Activated CD8-positive, alpha-beta memory T cell treated with anti-CD3 and anti-CD28 coated beads, Interleukin-2, amount 50 U/mL, for 1 hour (primary cell): Measurements from ENCODE around the gene NOX5.

Experiments
- DNase-seq: peaks from one replicate; pipeline ENCODE4 v3.0.0-alpha.2; 2020; ENCODE audit errors: extremely low read depth

NOX5 gene

GRCh38 chr15:69018951-69019350 is 4.5 kb downstream of the NOX5 start:
- no peak for DNase-seq

- no peak for DNase-seq
These were observed 7.4 kb downstream of the NOX5 start for GRCh38 chr15:69021895-69022294.

GRCh38 chr15:69025320-69025719 is 10.8 kb downstream of the NOX5 start:
- no peak for DNase-seq

GRCh38 chr15:69026355-69026754 is 11.9 kb downstream of the NOX5 start:
- no peak for DNase-seq

GRCh38 chr15:69027976-69028518 is 13.6 kb downstream of the NOX5 start:
- no peak for DNase-seq

GRCh38 chr15:69031013-69032001 is 16.8 kb downstream of the NOX5 start:
- DNase-seq: no peak

GRCh38 chr15:69032031-69032430 is 17.5 kb downstream of the NOX5 start:
- no peak for DNase-seq

GRCh38 chr15:69032703-69033373 is 18.3 kb downstream of the NOX5 start:
- no peak for DNase-seq

GRCh38 chr15:69034352-69034751 is 19.9 kb downstream of the NOX5 start:
- no peak for DNase-seq

GRCh38 chr15:69035205-69035917 is 20.9 kb downstream of the NOX5 start:
- DNase-seq: no peak

- DNase-seq: no peak
These were observed 21.4 kb downstream of the NOX5 start for GRCh38 chr15:69035918-69036258.

GRCh38 chr15:69036826-69037225 is 22.3 kb downstream of the NOX5 start:
- no peak for DNase-seq

GRCh38 chr15:69037482-69037881 is 23.0 kb downstream of the NOX5 start:
- DNase-seq: no peak

GRCh38 chr15:69037977-69038376 is 23.5 kb downstream of the NOX5 start:
- no peak for DNase-seq

- no peak for DNase-seq
These were observed 24.0 kb downstream of the NOX5 start for GRCh38 chr15:69038508-69038907.

GRCh38 chr15:69039516-69040225 is 25.2 kb downstream of the NOX5 start:
- DNase-seq: no peak

GRCh38 chr15:69042531-69042930 is 28.0 kb downstream of the NOX5 start:
- DNase-seq: no peak

GRCh38 chr15:69045802-69046201 is 31.3 kb downstream of the NOX5 start:
- no peak for DNase-seq

- no peak for DNase-seq
These were observed 32.3 kb downstream of the NOX5 start for GRCh38 chr15:69046781-69047180.

GRCh38 chr15:69049976-69050375 is 35.5 kb downstream of the NOX5 start:
- no peak for DNase-seq

GRCh38 chr15:69055251-69055650 is 40.8 kb downstream of the NOX5 start:
- no peak for DNase-seq

GRCh38 chr15:69056365-69056764 is 41.9 kb downstream of the NOX5 start:
- DNase-seq: no peak
